Brain pericyte (primary cell): ENCODE results near the gene PIEZO1.
"Not testable (repeated sequence)": the region's sequence is repeated elsewhere in the genome, so short reads cannot be mapped to it uniquely, and the experiment has no call there.

Source experiments
- DNase-seq: peaks from one replicate; pipeline ENCODE4 v3.0.0-alpha.2; 2012; ENCODE audit warnings: low read depth, low spot score

Gene PIEZO1

DNA sequence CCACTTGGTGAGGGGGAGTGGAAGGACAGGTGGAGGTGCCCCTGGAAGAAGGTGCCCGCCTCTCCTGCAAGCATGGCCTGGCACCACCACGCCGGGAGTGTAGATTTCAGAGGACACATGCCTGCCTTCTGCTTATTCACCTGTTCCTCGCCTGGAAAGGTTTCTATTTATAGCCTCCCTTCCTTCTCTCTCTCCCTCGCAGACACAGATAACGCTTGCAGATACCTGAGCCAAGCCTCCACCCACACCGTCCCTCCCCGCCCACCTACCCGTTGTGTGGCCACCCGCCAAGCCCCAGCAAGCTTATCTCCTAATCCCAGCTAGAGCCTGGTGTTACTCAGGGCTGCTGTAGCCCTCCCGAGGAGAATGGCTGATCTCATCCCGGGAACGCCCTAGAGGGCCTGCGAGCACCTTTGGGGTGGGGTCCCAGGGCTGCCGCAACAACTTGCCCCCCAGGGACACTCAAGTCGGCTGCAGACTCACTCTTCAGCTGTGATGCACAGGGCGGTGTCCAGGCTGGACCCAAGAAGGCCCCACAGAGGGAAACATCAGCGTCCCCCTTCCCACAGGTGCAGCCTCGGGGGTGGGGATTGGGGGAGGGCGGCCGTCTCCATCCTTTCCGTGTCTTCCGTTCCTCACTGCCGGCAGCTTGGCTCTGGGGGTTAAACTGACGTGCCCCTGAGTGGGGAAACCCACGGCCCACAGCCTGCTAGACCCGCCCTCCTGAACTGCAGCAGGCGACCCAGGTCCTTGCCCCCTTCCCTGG, 96.8 kb downstream of the PIEZO1 start:
- DNase-seq: no peak

DNA sequence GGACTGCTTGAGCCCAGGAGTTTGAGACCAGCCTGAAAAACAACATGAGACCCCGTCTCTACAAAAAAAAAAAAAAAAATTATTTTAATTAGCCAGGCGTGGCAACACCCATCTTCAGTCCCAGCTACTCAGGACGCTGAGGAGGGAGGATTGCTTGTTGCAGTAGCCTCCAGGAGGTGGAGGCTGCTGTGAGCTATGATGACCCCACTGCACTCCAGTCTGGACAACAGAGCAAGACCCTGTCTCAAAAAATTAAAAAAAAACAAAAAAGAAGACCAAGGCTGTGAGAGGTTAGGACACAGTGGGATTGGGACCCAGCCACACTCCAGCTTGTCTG, 97.4 kb downstream of the PIEZO1 start:
- no peak for DNase-seq

DNA sequence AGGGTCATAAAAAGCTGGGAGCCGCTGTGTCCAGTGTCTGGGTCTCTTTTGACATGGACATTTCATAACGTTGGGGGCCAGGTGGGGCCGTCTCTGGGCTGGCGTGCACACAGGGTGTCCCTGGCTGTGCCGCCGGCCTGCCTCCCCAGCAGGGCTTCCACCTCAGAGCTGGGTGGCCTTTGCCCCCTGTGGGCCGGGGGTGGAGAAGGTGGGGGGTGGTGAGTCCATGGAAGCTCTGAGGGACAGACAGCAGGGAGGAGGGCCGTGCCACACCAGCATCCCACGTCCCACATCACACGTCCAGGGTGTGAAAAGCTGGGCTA, 97.8 kb downstream of the PIEZO1 start:
- DNase-seq: no peak

DNA sequence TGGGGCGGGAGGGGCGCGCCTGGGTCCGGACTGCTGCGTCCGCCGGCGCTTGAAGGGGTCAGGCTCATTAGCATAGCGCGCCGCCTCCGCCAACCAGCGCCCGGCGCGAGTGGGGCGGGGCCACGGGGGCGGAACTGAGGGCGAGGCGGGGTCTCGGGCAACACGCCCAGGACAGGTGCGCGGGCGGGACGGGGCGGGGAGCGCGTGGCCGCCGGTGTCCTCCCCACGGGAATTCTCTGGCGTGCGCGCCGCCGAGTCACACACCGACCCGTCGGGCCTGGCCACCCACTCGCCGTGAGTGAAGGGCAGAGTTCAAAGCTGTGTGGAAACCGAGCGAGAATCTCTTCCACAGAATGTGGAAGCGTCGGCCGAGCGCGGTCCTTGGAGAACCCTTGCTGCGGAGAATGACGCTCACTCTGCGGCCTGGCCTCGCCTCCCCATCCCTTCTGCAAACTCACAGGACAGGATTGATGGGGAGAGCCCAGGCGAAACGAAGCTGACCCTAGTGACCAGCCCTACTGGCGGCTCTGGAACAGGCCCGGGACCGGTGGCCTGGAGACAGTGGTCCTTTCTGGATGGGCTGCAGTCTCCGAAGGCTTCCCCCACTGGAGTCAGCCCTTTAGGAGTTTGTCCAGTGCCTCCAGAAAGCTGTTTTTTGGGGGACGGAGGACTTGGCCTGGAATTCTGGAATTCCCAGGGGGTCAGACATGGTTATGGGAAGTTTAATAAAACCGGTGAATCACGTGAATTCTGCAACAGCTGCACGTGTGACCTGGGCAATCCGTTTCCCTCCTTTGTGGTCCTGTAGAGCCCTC, 98.4 kb downstream of the PIEZO1 start, which contains the start of gene SNAI3:
Gene SNAI3 (minus strand): TSS at position 69 of the 815 bp plus-strand sequence. CDS start 101 bp downstream, outside the sequence.
- no peak for DNase-seq

DNA sequence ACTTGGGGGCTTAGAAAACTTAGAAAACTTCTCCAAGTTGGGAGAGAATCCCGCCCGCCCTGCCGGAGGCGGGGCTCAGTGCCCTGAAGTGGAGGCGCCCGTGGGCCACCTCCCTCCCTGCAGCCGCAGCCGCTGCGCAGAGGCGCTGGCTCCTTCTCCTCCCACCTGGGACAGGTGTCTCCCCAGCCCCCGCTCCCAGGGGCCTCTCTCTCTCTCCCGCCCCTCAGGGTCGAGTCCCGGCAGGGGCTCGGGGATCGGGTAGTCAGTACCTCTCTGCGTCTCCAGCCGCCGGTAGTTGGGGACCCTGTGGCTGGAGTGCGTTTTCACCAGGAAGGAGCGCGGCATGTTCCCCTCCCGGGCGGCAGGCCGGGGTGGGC, 99.0 kb downstream of the PIEZO1 start:
- DNase-seq: no peak

DNA sequence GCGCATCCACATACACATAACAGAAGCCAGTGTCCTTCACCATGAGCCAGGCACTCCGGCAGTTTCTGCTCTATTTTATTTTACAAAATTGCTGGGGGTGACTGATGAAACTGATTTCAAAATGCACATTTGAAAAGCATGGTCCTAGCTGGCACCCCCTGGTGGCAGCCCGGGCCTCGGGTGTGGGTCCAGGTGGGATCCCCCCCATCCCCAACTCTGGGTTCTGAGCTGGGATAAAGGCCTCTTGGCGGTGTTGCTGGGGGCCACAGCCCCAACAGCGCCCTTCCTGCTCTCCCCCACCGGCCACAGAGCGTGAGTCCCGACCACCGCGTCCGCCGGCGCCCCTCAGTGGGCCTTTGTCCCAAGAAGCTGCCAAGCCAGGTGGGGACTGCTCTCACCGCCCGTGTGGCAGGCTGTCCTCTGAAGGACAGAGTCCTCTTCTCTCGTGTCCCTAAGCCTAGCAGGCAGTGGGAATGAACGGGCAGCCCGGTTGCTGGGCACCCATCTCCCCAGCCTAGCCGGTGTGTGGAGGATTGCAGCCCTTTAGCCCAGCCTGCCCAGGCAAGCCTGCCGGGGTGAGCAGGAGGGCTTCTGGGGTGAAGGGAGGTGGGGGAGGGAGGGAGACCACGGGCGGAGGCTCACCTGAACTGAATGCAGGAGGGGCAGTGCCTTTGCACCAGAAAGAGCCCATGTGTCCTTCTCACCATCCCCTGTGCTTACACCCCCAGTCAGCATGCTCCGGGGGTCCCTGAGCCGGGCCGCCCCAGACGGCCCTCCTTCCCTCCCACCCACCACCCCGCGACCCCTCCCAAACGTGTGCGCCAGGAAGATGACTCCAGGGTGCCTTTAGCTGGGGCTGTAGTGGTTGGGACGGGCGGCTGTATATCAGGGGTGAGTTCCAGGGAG, 99.6 kb downstream of the PIEZO1 start:
- DNase-seq: no peak

- DNase-seq: no peak
Measured at GRCh38 chr16:88684569-88685155, 100.4 kb downstream of the PIEZO1 start.

DNA sequence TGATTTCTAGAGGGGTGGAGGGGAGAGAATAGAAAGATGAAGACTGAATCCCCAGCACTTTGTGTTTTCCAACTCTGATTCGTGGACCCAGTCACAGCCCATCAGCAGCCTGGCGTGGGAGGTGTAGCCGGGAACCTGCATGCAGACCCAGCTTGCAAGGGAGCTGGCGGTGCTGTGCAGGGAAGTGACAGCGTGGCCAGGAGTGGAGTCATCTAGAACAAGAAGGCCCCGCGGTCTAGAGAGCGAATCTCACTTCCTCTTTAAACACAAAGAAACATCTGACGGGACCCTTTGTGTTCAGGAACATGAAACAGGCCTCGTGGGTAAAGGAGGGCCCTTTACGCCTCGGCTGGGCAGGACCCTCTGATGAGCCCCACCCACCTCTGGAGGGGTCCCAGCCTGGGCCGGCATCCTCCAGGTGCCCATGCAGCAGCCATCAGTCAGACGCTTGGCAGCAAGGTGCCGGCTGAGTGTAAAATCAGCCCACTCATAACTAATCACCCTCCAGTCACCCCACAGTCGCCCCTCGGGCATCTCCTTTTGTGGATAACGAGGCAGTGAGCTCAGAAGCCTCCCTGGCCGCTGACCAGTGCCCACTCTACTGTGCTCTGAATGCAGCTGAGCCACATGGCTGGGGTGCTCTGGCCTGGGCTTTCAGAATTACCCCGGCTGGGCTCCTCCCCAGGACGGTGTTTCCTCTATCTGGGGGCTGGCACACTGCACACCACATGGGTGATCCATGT, 103.1 kb downstream of the PIEZO1 start:
- no peak for DNase-seq

- no peak for DNase-seq
Measured at GRCh38 chr16:88681084-88681680, 103.8 kb downstream of the PIEZO1 start.

- DNase-seq: no peak
Measured at GRCh38 chr16:88680554-88681083, 104.4 kb downstream of the PIEZO1 start.

GRCh38 chr16:88678224-88678979, 106.6 kb downstream of the PIEZO1 start:
- no peak for DNase-seq

GRCh38 chr16:88677721-88678120, 107.3 kb downstream of the PIEZO1 start:
- DNase-seq: no peak

DNA sequence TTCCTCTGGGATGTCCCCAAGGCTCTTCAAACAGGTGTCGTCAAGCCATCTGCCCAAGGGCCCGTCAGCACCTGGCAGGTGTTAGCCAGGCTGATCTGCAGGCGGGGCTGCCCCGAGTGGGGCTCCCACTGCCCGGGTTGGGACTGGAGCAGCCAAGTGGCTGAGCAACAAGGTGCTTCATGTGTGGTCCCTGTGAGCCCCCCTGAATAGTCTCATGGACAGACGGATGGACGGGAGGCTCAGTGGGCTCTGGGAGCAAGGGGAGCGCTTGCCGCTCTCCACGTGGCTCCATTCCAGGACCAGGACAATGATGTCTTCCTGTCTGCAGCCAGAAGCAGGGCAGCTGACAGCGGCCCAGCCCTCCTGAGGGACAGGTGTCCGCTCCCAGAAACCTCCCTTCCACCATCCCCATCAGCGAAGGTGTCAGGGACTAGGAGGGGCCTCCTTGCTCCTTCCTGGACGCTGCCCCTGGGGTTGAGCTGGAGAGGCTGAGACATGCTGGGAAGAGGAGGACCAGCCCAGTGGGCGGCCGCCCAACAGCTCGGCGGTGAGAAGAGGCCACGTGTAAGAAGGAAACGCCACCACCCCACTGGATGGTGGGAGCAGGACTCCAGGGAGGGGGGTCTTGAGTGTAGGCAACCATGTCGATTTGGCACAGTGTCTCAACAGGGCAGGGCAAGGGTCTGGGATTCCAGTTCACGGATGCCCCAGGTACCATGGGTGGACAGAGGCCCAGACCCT, 108.3 kb downstream of the PIEZO1 start:
- DNase-seq: no peak

DNA sequence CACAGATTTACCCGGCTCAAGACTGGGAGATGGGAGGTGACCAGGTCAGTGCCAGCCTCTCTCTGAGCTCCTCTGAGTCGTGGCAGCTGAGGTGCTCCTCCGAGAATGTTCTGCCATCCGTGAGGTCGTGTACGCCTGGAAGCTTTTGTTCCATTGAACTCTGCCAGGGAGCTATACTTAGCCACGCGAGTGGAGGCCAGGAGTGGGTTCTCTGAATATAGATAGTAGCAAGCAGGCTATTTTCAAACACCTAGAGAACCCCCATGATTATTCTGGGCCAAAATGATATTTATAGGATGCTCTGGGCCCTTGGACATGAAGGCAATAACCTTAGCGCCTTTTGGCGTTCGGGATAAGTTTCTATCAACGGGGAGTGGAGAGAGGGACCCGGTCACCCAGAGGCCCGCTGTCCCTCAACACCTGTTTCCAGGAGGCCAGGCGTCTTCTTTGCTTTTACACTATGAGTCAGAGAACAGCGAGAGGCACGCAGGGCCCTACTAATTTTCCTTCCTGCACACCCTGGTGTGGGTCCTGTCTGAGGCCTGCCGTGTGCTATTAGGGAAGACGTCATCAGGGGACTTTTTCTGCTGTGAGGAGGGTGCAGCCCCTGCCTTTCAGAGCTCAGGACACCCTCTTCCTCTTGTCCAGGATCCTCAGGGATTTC, 111.2 kb downstream of the PIEZO1 start:
- no peak for DNase-seq

DNA sequence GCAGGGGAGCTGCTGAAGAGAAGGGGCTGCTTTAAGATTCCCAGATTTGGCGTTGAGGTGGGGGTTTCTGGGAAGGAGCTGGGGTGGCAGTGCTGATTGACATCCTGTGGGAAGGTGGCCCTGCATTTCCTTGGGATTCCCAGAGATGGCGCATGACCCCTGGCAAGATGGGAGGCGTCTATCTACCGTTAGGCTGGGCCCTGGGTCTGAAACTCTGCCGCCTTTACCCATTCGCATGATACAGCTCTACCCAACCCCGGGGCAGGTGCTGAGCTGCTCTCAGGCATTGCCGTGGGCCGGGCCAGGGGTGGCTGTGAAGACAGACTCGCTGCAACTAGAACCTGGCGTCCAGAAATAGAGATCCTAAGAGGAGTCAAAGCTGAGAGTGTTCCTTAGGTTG, 112.2 kb downstream of the PIEZO1 start:
- no peak for DNase-seq

DNA sequence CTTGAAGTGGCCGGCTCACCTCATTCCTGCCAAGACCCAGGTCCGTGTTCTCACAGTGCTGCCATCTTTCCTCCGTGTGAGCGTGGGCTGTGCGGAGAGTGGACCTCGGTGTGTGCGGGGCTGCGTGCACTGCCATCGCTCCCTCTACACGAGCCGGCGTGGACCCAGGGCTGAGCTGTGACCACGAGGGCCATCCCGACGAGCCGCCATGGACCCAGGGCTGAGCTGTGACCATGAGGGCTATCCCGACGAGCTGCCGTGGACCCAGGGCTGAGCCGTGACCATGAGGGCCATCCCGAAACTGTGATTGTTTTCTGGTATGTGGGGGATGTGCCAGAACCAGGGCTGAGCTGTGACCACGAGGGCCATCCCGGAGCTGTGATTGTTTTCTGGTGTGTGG, 113.2 kb downstream of the PIEZO1 start:
- DNase-seq: no peak

DNA sequence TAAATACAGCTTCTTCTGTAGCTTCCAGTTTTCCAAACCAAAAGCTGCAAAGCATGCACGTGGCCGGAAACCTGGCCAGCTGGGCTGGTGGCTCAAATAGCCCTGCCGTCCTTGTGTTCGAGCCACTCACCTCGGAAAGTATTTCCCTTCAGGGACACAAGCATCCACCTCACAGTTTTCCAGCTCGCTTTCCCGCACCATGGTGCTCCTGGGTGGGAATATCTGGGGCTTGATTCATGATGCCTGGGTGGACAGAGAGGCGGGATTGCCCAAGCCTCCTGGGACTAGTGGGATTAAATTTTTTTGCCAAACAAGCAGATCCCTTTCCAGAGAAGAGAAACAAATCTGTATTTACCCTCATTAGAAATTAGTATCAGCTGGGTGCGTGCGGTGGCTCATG, 115.0 kb downstream of the PIEZO1 start:
- DNase-seq: no peak

- not testable (repeated sequence) for DNase-seq
Measured at GRCh38 chr16:88669493-88669892, 115.5 kb downstream of the PIEZO1 start.
